Medulla oblongata (tissue), 1 donor: ENCODE data around the gene RNASEH2A.
"Not testable (repeated sequence)": the region's sequence is repeated elsewhere in the genome, so short reads cannot be mapped to it uniquely, and the experiment has no call there.

Source experiments
- DNase-seq: peaks from one replicate; pipeline ENCODE4 v3.0.0-alpha.2; 2015; ENCODE audit errors: extremely low spot score

The RNASEH2A gene

DNA sequence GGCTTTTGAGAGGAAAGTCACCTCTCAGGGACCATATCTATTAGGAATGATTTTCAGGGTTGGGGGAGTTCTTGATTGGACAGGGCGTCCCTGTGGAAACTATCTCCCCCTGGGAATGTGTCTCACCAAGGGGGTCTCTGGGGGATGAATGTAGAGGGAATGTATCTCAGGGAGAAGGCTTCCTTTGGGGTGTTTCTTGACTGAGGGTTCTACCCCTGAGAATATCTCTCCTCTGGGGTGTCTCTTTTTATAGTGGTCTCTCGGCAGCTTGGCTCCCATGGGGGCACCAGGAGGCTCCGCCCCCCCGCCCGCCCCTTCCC is 27.0 kb downstream of the RNASEH2A start:
- no peak for DNase-seq

DNA sequence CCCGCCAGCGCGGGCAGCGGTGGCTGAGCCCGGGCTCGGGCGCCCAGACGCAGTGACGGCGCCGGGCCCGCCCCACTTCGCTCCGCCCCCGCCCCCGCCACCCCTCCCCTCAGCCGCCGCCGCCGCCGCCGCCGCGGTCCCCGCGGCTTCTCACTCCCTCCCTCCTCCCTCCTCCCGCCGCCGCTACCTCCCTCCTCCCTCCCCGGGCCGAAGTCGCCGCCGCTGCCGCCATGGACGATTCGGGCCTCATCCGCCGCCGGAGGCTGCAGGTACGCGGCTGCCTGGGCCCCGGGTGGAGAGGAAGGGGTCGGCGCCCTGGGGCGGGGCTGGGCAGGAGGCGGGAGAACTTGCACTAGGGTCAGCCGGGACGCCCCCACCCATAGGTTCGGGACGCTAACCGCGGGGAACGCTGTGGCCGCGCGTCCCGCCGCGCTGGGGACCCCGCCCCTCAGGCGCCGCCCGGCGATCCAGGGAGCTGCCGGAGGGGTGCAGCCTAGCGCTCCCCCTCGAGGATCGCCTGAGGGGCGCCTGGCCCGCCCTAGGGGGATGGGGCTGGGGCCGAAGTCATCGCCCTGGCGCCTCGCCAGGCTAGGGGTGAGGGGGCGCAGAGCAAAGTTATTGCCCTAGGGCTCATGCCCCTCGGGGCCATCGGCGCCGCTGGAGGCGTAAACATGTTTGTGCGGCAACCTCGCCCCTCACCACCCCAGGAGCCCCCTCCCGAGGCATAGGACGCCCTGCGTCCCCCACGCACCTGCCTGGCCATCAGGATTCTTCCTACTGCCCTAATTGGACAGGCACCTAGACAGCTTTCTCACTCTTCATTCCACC is 27.6 kb downstream of the RNASEH2A start:
- no peak for DNase-seq

DNA sequence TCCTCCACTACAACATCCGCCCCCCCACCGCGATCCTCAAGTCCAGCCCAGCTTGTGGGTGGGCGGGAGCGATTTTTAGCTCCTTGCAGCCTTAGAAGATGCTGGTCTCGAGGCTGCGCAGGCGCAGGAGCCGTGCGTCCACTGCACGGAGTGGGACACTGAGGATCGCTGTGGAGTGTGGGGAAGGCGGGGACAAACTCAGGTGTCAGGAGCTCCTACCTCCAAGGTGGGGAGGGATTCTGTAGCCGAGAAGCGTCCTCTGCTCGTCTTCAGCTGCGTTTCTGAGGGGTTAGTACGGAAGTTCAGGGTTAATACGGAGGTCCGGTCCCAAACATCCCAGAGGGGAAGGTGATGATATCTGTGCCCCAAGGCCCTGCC is 28.2 kb downstream of the RNASEH2A start, which contains the start of gene RTBDN:
Gene RTBDN (minus strand): TSS at position 14 of the 378 bp plus-strand sequence. CDS start 4,600 bp downstream, outside the sequence.
- DNase-seq, result no peak

DNA sequence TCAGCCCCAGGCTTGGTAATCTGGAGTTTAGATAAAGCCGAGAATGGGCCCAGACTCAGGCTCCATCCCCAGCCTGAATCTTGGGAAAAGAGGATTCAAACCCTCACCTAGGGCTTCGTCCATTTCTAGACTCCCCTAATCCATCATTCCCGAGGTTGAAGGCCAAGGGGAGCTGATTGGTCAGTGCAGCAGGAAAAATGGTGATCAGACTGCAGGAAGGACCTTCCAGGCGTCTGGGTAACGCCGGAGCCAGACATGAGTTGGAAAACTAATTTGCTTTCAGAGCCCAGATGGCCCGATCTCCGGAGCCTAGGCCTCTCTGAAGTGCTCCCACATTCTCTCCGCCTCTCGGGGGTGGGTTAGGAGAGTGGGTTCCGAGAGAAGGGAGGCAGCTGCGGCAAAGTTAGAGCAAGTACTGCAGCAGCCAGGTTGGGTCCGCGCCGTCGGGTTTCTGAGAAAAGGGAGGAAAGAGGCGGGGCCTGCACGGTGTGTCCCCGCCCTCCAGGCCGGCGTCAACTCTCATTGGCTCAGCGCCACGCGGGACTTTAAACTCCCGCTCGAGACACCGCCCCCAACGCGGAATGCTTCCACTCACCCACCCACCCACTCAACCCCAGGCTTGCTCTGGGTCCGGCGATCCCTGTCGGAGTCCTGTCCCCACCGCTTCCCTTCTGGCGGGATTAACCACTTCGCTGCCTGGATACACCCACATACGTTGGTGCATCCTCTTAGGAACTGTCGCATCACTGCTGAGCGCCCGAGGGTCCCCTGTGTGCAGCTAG is 28.8 kb downstream of the RNASEH2A start:
- DNase-seq, result no peak

DNA sequence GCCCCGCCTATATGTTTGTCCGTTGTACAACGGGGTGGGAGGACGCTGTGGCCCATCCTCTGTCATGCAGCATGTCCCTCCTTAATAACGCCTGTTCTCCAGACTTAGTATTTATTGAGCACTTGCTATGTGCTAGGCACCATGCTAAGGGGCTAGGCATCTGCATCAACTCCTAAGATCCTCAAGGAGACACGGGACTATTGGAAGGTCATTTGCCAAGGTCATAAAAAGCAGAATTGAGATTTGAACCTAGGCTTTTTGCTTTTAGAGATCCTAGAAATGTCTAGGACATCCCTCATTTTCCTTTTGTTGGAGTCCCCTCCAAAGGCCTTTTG is 30.1 kb downstream of the RNASEH2A start:
- no peak for DNase-seq

DNA sequence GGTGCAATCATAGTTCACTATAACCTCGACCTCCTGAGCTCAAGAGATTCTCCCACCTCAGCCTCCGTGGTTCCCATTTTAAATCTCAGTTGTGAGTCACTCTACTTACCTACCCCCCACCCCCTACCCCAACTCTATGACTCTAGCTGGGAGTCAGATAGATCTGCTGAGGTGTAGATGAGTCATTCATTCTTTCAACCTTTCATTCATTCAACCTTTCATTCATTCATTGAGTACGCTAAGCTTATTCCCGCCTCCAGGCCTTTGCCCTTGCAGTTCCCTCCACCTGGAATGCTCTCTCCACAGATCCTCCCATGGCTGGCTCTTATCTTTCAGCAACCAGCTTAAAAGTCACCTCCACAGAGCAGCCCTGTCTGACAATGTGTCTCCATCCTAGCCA is 30.8 kb downstream of the RNASEH2A start:
- no peak for DNase-seq

DNA sequence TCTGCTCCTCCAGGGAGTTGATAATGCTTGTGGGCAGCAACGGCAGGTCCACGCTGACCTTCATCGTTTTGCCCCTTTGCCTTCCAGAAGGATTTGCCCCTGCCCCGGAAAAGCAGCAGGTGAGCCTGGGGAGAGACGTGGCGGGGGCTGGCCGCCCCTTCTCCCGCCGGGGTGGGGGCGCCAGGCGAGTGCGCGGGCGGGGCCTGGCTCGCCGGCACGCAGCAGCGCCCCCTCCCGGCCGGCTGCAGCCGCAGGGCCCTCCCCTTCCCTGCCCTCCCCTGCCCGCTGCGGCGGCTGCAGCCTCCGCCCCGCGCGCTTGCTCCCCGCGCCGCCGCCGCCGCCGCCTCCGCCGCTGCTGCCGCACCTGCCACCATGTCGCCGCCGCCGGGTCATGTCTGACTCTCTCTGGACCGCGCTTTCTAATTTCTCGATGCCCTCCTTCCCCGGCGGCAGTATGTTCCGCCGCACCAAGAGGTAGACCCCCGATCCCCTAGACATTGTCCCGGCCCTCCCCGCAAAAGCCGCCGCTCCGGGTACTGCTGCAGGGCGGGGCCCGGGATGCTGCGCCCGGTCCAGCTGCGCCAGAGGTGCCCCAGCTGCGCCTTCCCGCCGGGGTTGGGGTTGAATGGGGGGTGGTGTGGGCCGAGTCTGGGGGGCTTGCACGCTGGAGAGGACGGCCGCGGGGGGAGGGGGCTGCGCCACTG is 31.9 kb downstream of the RNASEH2A start, which contains the start of gene MAST1:
Gene MAST1 (plus strand): TSS at position 334 of the 704 bp plus-strand sequence. CDS start 58 bp downstream, at position 392.
- DNase-seq, result no peak

DNA sequence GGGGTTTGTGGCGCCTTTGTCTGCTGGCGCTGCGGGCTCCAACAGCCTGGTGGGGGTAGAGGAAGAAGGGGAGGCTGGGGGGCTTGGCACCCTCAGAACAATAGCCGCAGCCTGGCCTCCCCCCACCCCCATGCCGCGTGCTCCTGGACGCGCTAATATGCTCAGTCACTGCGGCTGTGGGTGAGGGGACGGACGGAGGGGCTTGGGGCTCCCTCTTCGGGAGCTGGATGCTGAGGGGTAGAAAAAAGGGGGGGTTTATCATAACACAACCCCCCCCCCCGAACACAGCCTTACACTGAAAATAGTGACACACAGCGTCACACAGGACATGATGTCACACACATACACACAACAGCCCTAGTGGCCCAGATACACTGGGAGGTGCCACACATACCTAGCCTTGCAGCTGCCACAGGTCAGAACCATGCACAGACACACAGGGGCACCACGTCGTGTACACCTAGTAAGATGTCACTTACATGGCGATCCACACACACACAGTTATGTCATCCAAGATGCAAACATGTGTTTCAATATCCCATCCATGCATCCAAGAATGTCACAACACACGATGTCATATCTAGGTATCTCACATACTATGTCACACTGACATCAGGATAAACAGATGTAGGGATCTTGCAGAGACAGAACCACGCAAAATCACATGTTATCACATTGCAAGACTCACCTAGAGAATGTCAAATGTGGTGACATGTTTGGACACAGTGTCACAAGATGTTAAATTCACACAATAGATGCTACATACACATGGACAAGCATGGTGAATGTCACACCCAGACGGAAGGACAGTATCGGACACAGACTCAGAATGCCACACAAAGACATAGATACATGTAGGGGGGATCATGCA is 32.7 kb downstream of the RNASEH2A start:
- DNase-seq, result no peak

DNA sequence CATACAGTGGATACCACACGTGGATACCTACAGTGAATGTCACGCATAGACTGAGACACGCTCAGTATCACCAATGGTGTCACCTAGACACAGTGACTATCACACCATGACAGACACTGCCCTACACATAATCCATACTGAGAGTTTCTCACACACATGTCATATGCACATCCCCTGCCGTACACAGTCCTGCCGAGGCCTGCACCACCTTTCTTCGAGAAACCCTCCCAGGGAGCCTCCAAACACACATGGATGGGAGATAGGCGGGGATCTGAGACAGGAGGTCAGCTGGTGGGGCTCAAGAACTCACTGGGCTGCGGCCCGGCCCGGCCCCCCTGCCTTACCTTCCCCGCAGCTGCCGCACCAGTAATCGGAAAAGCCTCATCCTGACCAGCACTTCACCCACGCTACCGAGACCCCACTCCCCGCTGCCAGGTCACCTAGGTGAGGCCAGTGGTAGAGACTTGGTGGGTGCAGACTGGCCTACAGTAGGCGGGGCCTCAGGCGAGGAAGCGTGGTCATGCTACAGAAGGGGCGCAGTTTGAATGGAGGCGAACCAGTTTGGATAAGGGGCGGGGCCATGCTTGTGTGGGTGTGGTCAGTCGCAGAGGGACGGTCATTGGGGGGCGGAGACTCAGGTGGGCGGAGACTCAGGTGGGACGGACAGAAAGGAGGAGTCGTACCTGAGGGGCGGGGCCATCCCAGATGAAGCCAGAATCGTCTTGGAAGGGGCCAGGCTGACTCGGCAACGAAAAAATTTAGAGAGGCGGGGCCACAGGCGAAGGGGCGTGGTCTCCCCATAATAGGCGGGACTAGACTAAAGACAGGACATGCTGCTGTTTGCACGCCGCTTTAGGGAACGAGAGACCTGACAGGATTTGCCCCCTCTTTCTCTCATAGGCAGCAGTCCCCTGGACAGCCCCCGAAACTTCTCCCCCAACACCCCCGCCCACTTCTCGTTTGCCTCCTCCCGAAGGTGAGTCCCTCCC is 34.0 kb downstream of the RNASEH2A start:
- DNase-seq, result no peak

DNA sequence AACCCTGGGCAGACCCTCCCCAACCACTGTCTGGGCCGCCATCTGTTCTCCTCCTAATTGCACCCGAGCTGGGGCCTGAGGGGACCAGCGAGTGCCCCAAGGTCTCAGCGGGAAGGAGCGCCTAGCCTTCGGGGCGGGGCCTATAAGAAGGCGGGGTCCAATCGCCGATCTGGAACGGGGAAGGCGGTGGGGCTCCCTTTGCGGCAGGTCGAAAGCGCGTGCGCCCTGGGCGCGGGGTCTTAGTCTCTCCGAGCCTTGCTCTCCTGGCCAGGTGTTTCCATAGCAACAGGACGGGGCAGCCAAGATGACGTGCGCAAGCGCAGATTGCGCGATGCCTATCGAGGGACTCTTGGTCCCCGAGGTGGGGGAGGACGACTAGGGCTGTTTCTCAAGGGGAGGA is 34.7 kb downstream of the RNASEH2A start:
- DNase-seq, result no peak

DNA sequence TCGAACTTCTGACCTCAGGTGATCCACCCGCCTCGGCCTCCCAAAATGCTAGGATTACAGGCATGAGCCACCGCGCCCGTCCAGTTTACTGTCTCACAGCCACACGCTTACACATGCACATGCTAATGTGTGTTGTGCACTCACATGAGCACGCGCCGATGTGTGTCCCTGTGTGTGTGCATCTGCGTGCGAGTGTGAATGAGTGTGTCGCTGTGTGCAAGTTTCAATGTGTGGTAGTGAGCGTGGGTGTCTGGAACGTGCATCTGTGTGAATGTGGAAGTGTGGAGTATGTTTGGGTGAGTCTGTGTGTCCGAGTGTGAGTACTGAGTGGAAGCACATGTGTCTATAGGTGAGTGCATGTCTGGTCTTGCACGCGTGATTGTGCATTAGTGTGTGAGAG is 36.1 kb downstream of the RNASEH2A start:
- DNase-seq, result no peak

DNA sequence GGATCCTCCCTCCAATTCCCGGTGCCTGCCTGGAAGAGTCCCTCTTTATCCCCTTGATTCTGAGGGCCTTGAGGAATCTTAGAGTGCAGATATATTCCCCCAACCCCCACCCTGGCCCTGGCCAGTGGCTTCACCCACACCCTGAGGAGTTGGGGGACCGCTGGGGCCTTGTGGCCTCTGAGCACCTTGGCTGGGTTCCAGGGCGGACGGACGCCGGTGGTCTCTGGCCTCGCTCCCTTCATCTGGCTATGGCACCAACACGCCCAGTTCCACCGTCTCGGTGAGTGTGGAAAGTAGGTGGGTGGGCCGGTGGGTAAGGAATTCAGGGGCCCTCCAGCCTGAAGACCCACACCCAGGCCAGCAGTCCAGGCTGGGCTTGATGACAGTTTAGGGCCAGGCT is 36.9 kb downstream of the RNASEH2A start:
- DNase-seq, result no peak

DNA sequence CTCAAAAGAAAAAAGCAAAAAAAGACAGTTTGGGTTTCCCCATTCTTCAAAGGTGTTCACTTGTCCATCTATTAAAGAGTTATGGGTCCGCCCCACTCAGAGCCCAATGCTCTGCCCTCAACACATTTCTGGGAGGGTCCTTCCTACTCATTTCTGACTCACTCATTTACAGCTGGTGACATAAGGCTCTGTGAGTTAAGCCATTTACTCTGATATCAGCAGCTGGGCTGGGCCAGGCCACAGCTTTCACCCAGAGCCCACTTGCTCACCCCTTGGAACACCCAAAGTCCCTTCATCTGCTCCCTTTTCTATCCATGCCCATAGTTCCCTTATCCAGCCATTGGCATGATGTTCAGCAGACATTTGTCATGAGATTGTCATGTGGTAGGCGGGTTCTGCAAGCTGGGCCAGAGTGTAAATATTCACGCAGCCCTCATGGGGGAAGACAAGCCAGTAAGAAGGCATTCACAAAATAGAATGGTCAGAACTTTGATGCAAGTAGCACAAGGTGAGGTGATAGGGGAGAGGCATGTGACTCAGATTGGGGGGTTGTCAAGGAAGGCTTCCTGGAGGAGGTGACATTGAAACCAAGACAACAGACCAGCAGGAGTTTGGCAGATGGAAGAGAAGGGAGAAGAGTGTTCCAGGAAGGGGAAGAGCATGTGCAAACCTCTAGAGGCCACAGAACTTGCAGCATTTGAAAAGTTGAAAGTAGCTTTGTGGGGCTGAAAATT is 37.8 kb downstream of the RNASEH2A start:
- no peak for DNase-seq

DNA sequence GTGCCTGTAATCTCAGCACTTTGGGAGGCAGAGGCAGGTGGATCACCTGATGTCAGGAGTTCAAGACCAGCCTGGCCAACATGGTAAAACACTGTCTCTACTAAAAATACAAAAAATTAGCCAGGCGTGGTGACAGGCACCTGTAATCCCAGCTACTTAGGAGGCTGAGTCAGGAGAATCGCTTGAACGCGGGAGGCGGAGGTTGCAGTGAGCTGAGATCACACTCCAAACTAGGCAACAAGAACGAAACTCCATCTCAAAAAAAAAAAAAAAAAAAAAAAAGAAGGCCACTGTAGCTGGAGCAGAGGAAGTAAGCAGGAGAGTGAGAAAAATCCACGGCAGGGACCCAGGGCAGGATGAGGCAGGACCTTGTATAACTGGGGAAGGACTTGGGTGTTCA is 40.2 kb downstream of the RNASEH2A start:
- DNase-seq, result not testable (repeated sequence)

DNA sequence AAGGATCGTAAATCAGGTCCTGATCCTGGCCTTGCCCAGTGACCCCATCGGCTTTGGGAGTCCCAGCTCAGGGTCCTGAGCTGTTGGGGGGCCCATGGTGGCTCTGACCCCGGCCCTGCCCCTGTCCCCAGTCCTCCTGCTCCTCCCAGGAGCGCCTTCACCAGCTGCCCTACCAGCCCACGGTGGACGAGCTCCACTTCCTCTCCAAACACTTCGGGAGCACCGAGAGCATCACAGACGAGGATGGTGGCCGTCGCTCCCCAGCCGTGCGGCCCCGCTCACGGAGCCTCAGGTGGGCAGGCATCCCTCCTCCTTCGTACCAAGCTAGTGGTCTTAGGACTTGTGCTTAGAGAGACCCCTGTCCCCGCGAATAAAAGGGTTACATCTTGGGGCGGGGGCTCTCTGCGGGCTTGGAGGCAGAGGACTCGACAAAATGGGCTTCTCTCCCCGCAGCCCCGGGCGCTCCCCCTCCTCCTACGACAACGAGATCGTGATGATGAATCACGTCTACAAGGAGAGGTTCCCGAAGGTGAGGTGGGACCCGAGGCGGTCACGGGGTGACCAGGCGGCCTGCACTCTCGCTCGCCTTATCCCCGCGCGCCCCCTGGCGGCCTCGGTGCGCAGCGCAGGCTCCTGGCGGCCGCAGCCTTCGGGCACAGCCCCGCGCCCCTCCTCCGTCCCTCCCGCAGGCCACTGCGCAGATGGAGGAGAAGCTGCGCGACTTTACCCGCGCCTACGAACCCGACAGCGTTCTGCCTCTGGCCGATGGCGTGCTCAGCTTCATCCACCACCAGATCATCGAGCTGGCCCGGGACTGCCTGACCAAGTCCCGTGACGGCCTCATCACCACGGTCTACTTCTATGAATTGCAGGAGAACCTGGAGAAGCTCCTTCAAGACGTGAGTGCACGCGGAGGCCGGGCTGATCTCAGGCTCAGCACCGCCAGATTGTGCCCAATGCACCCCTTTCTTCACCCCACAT is 41.1 kb downstream of the RNASEH2A start:
- peak; percentile 82 for DNase-seq

DNA sequence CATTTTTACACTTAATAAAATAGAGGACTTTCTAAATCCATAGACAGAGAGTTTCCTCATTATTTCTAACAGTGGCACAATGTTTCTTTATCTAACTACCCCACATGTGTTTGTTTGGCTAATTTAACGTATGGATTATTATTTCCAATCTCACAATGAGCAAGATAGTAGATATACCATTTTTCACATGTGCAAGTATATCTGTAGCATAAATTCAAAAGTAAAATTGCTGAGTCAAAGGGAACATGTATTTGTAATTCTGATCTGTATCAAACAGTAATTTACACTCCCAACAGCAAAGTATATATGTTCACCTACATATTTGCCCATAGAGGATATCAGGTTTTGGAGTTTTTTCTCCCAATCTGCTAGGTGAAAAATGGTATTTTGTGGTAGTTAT is 50.3 kb downstream of the RNASEH2A start:
- no peak for DNase-seq

DNA sequence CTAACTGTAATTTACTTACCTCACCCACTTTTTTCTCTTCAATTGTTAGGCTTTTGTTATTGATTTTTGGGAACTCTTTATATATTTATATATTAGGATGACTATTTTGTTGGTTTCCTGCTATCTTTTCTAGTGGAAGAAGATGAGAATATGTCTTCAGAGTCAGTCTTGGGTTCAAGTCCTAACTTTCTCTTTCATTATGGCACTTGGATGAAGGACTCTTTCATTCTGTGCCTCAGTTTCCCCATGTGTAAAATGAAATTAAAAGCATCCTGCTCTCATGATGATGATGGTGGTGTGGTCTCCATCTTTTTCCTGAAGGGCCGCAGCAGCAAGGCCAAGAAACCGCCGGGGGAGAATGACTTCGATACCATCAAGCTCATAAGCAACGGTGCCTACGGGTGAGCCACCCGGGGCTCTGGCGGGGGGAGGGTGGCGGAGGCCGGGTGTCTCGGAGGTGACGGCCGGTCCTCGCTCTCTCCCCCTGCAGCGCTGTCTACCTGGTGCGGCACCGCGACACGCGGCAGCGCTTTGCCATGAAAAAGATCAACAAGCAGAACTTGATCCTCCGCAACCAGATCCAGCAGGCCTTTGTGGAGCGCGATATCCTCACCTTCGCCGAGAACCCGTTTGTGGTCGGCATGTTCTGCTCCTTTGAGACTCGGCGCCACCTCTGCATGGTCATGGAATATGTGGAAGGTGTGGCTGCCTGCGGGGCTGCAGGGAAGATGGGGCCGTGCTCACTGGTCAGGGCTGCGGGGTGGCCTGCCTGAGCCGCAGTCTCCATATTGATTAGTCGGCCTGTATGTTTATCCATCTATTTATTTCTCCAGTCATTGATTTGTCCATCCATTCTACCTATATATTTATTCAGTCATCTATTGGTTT is 51.9 kb downstream of the RNASEH2A start:
- no peak for DNase-seq
